ENCODE data around the gene FASTKD2. TPM values are rescaled to one million over a fixed set of nuclear protein-coding genes. Genes with fewer than 3 reads are reported as not detected.

FASTKD2 gene
- total RNA-seq, 1 experiment from 2014 or later, result 41.4 TPM

- no peaks in the 10 kb centered on the region for H3K4me1 ChIP-seq (ENCODE audit: insufficient read depth, low read length)
- DNase-seq, result no peak
- POLR2A ChIA-PET (ENCODE audit: unreplicated experiment), result no interaction called here
- BruUV-seq (replicated peaks), result no TSS peak
- no peaks in the 10 kb centered on the region for H3K79me2 ChIP-seq (ENCODE audit: low read length)
- no peaks in the 10 kb centered on the region for H3F3A ChIP-seq (ENCODE audit: low read length, unreplicated experiment)
- no peaks in the 10 kb centered on the region for H3K36me3 ChIP-seq (ENCODE audit: low read depth, low read length)
- no peaks in the 10 kb centered on the region for H3K9me2 ChIP-seq (replicated peaks; ENCODE audit: low read length)
- no peak overlapping the region for H3K4me2 ChIP-seq (ENCODE audit: low read length)
- ATAC-seq, result no peak
- no peak overlapping the region for H3K9ac ChIP-seq (ENCODE audit: low read length)
- CTCF ChIA-PET, result no interaction called here
- H2AFZ ChIP-seq (ENCODE audit: low read length), result no peak overlapping the region
- H3K27ac ChIP-seq (ENCODE audit: low read length), result no peak overlapping the region
- H3K4me3 ChIP-seq (ENCODE audit: low read length), result no peak overlapping the region
- H4K20me1 ChIP-seq (ENCODE audit: low read length), result no peaks in the 10 kb centered on the region
- intact Hi-C loops (cut with micrococcal nuclease), result no loop called here
- no peak for TF ChIP-seq EZH2phosphoT487 (IDR thresholded peaks at IDR 0.05; ENCODE audit: borderline replicate concordance, low read length)
- no peak for TF ChIP-seq EZH2 (IDR thresholded peaks at IDR 0.05; ENCODE audit: low read length, unreplicated experiment)
- no peak for TF ChIP-seq CTCF (conservative IDR thresholded peaks at IDR 0.05; ENCODE audit: low read depth, low read length)
- H3K9me3 ChIP-seq (ENCODE audit: low read length), result no peaks in the 10 kb centered on the region
- H3K27me3 ChIP-seq (ENCODE audit: low read length), result no peaks in the 10 kb centered on the region
Observed at GRCh38 chr2:206832873-206833272, 67.5 kb downstream of the FASTKD2 start.

GRCh38 chr2:206833291-206833690 lies 67.9 kb downstream of the FASTKD2 start:
- TF ChIP-seq CTCF (conservative IDR thresholded peaks at IDR 0.05; ENCODE audit: low read depth, low read length), result no peak
- TF ChIP-seq EZH2 (IDR thresholded peaks at IDR 0.05; ENCODE audit: low read length, unreplicated experiment), result no peak
- no peak for TF ChIP-seq EZH2phosphoT487 (IDR thresholded peaks at IDR 0.05; ENCODE audit: borderline replicate concordance, low read length)

GRCh38 chr2:206836722-206837121 lies 71.3 kb downstream of the FASTKD2 start:
- Histone ChIP-seq H2AFZ (ENCODE audit: low read length) (no peak overlapping the region), H3F3A (ENCODE audit: low read length, unreplicated experiment) (no peaks in the 10 kb centered on the region), H3K36me3 (ENCODE audit: low read depth, low read length) (no peaks in the 10 kb centered on the region), H3K4me2 (ENCODE audit: low read length) (no peak overlapping the region), H3K9me2 (replicated peaks; ENCODE audit: low read length) (no peaks in the 10 kb centered on the region), H3K9ac (ENCODE audit: low read length) (no peak overlapping the region), H3K9me3 (ENCODE audit: low read length) (no peaks in the 10 kb centered on the region), H4K20me1 (ENCODE audit: low read length) (no peaks in the 10 kb centered on the region), H3K4me1 (ENCODE audit: insufficient read depth, low read length) (no peaks in the 10 kb centered on the region), H3K27ac (ENCODE audit: low read length) (no peak overlapping the region), H3K27me3 (ENCODE audit: low read length) (no peaks in the 10 kb centered on the region), H3K4me3 (ENCODE audit: low read length) (no peak overlapping the region), H3K79me2 (ENCODE audit: low read length) (no peaks in the 10 kb centered on the region)
- TF ChIP-seq CTCF (conservative IDR thresholded peaks at IDR 0.05; ENCODE audit: low read depth, low read length) (no peak), EZH2 (IDR thresholded peaks at IDR 0.05; ENCODE audit: low read length, unreplicated experiment) (no peak), EZH2phosphoT487 (IDR thresholded peaks at IDR 0.05; ENCODE audit: borderline replicate concordance, low read length) (no peak)
- POLR2A ChIA-PET (ENCODE audit: unreplicated experiment), result no interaction called here
- no peak for ATAC-seq
- no TSS peak for BruUV-seq (replicated peaks)
- CTCF ChIA-PET, result interaction anchor here (0.7 kb wide), 1 partner anchor 31 kb away, joined by 6 read pairs; no protein-coding TSS in a partner anchor
- no peak for DNase-seq
- intact Hi-C loops (cut with micrococcal nuclease), result no loop called here

More at GRCh38 chr2:206833291-206833690, 67.9 kb downstream of the FASTKD2 start:
- no peaks in the 10 kb centered on the region for H3K79me2 ChIP-seq (ENCODE audit: low read length)
- no peak overlapping the region for H2AFZ ChIP-seq (ENCODE audit: low read length)
- H3K9ac ChIP-seq (ENCODE audit: low read length), result no peak overlapping the region
- no peak for DNase-seq
- no peak overlapping the region for H3K4me2 ChIP-seq (ENCODE audit: low read length)
- H3K36me3 ChIP-seq (ENCODE audit: low read depth, low read length), result no peaks in the 10 kb centered on the region
- no peaks in the 10 kb centered on the region for H3K27me3 ChIP-seq (ENCODE audit: low read length)
- no peaks in the 10 kb centered on the region for H3K9me3 ChIP-seq (ENCODE audit: low read length)
- no peaks in the 10 kb centered on the region for H3K4me1 ChIP-seq (ENCODE audit: insufficient read depth, low read length)
- H3K4me3 ChIP-seq (ENCODE audit: low read length), result no peak overlapping the region
- ChIA-PET POLR2A (ENCODE audit: unreplicated experiment) (no interaction called here), CTCF (no interaction called here)
- no TSS peak for BruUV-seq (replicated peaks)
- H3K27ac ChIP-seq (ENCODE audit: low read length), result no peak overlapping the region
- intact Hi-C loops (cut with micrococcal nuclease), result no loop called here
- no peaks in the 10 kb centered on the region for H3F3A ChIP-seq (ENCODE audit: low read length, unreplicated experiment)
- H4K20me1 ChIP-seq (ENCODE audit: low read length), result no peaks in the 10 kb centered on the region
- no peak for ATAC-seq
- H3K9me2 ChIP-seq (replicated peaks; ENCODE audit: low read length), result no peaks in the 10 kb centered on the region
